GM12878 (cell line): Measurements from ENCODE around the gene TSPAN16.

Experiments
- CTCF ChIP-seq, 3 experiments: IDR thresholded peaks in 2 of 3; conservative IDR thresholded peaks in 1 of 3; 2 replicates each; pipeline ENCODE4 v1.5.1; 2011; ENCODE audit warnings: low read depth in 3 of 3, low read length in 3 of 3, mild to moderate bottlenecking in 3 of 3, control low read depth in 2 of 3, moderate library complexity in 2 of 3, inconsistent platforms in 1 of 3, mixed read lengths in 1 of 3; ENCODE audit not compliant: control insufficient read depth in 2 of 3, insufficient read depth in 1 of 3; ENCODE audit errors: extremely low read depth in 1 of 3
- NFYB ChIP-seq: IDR thresholded peaks from 2 replicates; pipeline ENCODE4 v1.6.1; 2011; ENCODE audit warnings: low read depth, mild to moderate bottlenecking, low read length, improper control_type of control experiment, moderate library complexity; ENCODE audit not compliant: insufficient read depth

GRCh38 chr19:11295665-11296245, at the start of gene TSPAN16:
- TF ChIP-seq NFYB (no peak), CTCF (IDR thresholded peaks at IDR 0.05 in 2 of 3, conservative IDR thresholded peaks at IDR 0.05 in 1 of 3; ENCODE audit: control insufficient read depth in 2 of 3, extremely low read depth in 1 of 3, insufficient read depth in 1 of 3, low read depth in 3 of 3, low read length in 3 of 3) (peak in 2 of 3 experiments; percentile 8 to 17; a peak in 2 of 6 replicates)
